Spleen (tissue), 11 donors: ENCODE results near the gene TMEM272. TPM values are rescaled to one million over a fixed set of nuclear protein-coding genes. Genes with fewer than 3 reads are reported as not detected.

Experiments
- DNase-seq: peaks from one replicate; pipeline ENCODE4 v3.0.0-alpha.2; 2020
- H3K27ac ChIP-seq, 8 donors: fragments of 200-600 bp; sonication (generic) in 7 of 8; 1 replicate in 4 of 8; 2 replicates in 4 of 8; pipeline versions ENCODE4 v1.5.0 to v1.8.0; 2016 to 2021; ENCODE audit warnings: inconsistent platforms in 4 of 8, mild to moderate bottlenecking in 4 of 8, moderate library complexity in 1 of 8
- H3K27me3 ChIP-seq, 7 donors: fragments of 200-600 bp; sonication (generic) in 6 of 7; replicated peaks in 1 of 7; 1 replicate in 4 of 7; 2 replicates in 3 of 7; pipeline versions ENCODE4 v1.5.0 to v1.8.0; 2016 to 2021; ENCODE audit warnings: inconsistent platforms in 3 of 7, mild to moderate bottlenecking in 1 of 7
- H3K36me3 ChIP-seq, 6 donors: fragments of 200-600 bp; sonication (generic) in 5 of 6; 1 replicate in 4 of 6; 2 replicates in 2 of 6; pipeline versions ENCODE4 v1.5.0 to v1.8.0; 2016 to 2021; ENCODE audit warnings: inconsistent platforms in 2 of 6
- H3K4me1 ChIP-seq, 6 donors: fragments of 200-600 bp; sonication (generic) in 5 of 6; 1 replicate in 3 of 6; 2 replicates in 3 of 6; pipeline versions ENCODE4 v1.5.0 to v1.8.0; 2016 to 2021; ENCODE audit warnings: inconsistent platforms in 3 of 6
- H3K4me3 ChIP-seq, 8 donors: fragments of 200-600 bp; sonication (generic) in 7 of 8; 1 replicate in 4 of 8; 2 replicates in 4 of 8; pipeline versions ENCODE4 v1.5.0 to v1.8.0; 2016 to 2021; ENCODE audit warnings: inconsistent platforms in 4 of 8, mild to moderate bottlenecking in 4 of 8, moderate library complexity in 2 of 8
- H3K9me3 ChIP-seq, 8 donors: fragments of 200-600 bp; sonication (generic) in 7 of 8; 1 replicate in 4 of 8; 2 replicates in 4 of 8; pipeline versions ENCODE4 v1.5.0 to v1.8.0; 2016 to 2021; ENCODE audit warnings: inconsistent platforms in 4 of 8
- POLR2A ChIP-seq, 3 donors: fragments of 450-650 bp; IDR thresholded peaks; one replicate each; pipeline ENCODE4 v1.5.1; 2017; ENCODE audit warnings: antibody characterized with exemption in 3 of 3, mild to moderate bottlenecking in 1 of 3
- POLR2AphosphoS5 ChIP-seq, 3 donors: sonication (generic); formaldehyde crosslinking; IDR thresholded peaks; one replicate each; pipeline ENCODE4 v1.5.1; 2017; ENCODE audit warnings: antibody characterized with exemption in 3 of 3
- WGBS, 5 donors: extraction: QIAGEN DNeasy Blood & Tissue Kit in 3 of 5; methylation state at CpG; one replicate each; pipeline versions ENCODE4 v1.1.5 to v1.1.7; 2013 to 2018; 5-methylcytosine and 5-hydroxymethylcytosine counted together
- intact Hi-C: fragments of 100-400 bp; cut with DNase I; formaldehyde crosslinking; loops from one replicate; pipeline ENCODE4 v1.15.0; 2023; ENCODE audit warnings: low total_unique reads
- polyA plus RNA-seq, 3 donors: library from polyadenylated mRNA; stranded (reverse); fragments of 200-250 nt; gene quantifications; one replicate each; pipeline ENCODE4 v1.2.1, GENCODE V29; 2013
- total RNA-seq, 7 donors: library from RNA; depleted of rRNA in 3 of 7; stranded (reverse); fragments of >200 nt in 3 of 7; fragmentation: NEBNext Ultra II Directional in 4 of 7; extraction: Animal tissue kit (Norgen Biotek cat#: 25700) in 4 of 7; gene quantifications; one replicate each; pipeline versions ENCODE4 v1.1.0 to v1.2.1, GENCODE V29; 2016 to 2021
- TF ChIP-seq, protein P1 (sequence below), 11 experiments: fragments of 200-600 bp in 7 of 11; fragments of 450-650 bp in 4 of 11; sonication (generic) in 4 of 11; IDR thresholded peaks in 8 of 11; conservative IDR thresholded peaks in 3 of 11; 1 replicate in 7 of 11; 2 replicates in 4 of 11; pipeline versions ENCODE4 v1.4.0 to v1.8.0; 2016 to 2021; ENCODE audit warnings: antibody characterized with exemption in 11 of 11, inconsistent platforms in 4 of 11, mild to moderate bottlenecking in 1 of 11
- donor health status: healthy with polysubstance abuse.
- donor health status: DM: no; HTN: no; CAD: no; lungs with moderate emphysema.
- donor health status: DM: no; HTN: no; CAD: no.
- donor health status: Bipolar disorder and iron deficiency.
- donor health status: healthy.
- donor health status: DM: no; HTN: no; CAD: no.
- donor health status: DM: yes; HTN: yes; CAD: no.

TMEM272 gene
- total and polyA plus RNA-seq, 10 donors = 0.03 to 3.3 (median 1.1) TPM

DNA sequence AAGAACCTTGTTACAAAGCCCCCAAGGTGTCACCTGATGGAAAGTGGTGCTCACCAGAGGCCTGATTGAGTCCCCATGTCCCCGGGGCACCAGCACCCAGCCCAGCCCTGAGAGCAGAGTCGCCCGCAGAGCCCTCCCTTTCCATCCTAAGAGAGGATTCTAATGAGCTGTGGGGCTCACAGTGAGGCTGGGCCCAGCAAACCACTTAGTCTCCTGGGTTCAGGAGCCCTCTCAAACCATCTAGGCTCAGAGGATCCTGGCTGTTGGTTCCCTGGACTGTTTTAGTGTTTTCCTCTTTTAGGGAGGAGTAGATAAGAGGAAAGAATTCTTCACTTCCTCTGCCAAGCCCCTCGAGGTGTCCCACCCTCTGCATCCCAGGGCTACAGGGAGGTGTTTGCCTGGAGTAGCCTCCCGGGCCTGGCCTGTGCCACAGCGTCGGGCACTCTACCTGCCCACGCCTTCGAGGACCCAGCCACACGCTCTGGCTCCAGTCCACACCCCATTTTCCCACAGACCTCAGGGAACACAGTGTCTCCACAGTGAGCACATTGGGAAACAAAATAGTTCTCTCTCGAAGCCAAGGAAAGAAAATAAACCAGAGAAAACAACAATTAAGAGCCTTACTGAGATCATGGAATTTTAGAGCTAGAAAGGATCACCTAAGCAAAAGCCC lies 75.4 kb downstream of the TMEM272 start:
- Histone ChIP-seq H3K4me3 (no peak overlapping the region), H3K9me3 (no peaks in the 10 kb centered on the region), H3K27ac (peak overlapping the region in 2 of 8 donors; percentile 26 to 31), H3K36me3 (peaks cover 0 to 70% (median 13%) of the 10 kb centered on the region in 6 donors), H3K4me1 (peaks cover 3 to 31% (median 17%) of the 10 kb centered on the region in 6 donors), H3K27me3 (no peaks in the 10 kb centered on the region)
- 71 to 90% (median 85%) methylated on average over 8 to 11 of the region's 11 CpGs for WGBS, 5 donors
- no peak for TF ChIP-seq POLR2A (IDR thresholded peaks at IDR 0.05)
- peak; percentile 31 to 71 (median 50) for TF ChIP-seq POLR2AphosphoS5 (IDR thresholded peaks at IDR 0.05)
- no peak for DNase-seq
- intact Hi-C loops = no loop called here

DNA sequence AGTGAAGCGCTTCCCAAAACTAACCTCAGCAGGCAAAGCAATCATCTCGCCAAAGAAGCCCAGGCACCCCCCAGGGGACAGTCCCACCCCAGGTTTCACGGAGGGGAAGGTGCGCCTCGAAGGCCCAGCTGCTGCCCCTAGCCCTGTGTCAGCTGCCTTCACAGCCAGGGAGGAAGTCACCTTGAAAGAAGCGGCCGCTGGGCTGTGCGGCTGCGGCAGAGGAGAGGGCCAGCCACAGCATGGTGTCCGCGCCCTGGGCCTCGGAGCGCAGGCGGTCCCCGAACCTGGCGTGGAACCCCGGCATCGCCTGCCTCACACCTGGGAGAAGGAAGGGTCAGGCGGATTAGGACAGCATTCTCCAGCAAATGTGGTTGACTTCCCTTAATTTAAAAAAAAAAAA lies 76.0 kb downstream of the TMEM272 start:
- 88 to 98% (median 89%) methylated on average over 14 to 19 of the region's 19 CpGs for WGBS, 5 donors
- Histone ChIP-seq H3K9me3 (no peaks in the 10 kb centered on the region), H3K27me3 (no peaks in the 10 kb centered on the region), H3K27ac (peak overlapping the region in 2 of 8 donors; percentile 18 to 31), H3K4me1 (peaks cover 7 to 38% (median 23%) of the 10 kb centered on the region in 6 donors), H3K36me3 (peaks cover 0 to 72% (median 13%) of the 10 kb centered on the region in 6 donors), H3K4me3 (no peak overlapping the region)
- intact Hi-C loops = no loop called here
- no peak for DNase-seq
- no peak for TF ChIP-seq POLR2A (IDR thresholded peaks at IDR 0.05)
- TF ChIP-seq POLR2AphosphoS5 (IDR thresholded peaks at IDR 0.05) = peak in 1 of 3 donors; percentile 40
- TF ChIP-seq, protein P1, sequence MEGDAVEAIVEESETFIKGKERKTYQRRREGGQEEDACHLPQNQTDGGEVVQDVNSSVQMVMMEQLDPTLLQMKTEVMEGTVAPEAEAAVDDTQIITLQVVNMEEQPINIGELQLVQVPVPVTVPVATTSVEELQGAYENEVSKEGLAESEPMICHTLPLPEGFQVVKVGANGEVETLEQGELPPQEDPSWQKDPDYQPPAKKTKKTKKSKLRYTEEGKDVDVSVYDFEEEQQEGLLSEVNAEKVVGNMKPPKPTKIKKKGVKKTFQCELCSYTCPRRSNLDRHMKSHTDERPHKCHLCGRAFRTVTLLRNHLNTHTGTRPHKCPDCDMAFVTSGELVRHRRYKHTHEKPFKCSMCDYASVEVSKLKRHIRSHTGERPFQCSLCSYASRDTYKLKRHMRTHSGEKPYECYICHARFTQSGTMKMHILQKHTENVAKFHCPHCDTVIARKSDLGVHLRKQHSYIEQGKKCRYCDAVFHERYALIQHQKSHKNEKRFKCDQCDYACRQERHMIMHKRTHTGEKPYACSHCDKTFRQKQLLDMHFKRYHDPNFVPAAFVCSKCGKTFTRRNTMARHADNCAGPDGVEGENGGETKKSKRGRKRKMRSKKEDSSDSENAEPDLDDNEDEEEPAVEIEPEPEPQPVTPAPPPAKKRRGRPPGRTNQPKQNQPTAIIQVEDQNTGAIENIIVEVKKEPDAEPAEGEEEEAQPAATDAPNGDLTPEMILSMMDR (IDR thresholded peaks at IDR 0.05 in 8 of 11, conservative IDR thresholded peaks at IDR 0.05 in 3 of 11) = no peak

DNA sequence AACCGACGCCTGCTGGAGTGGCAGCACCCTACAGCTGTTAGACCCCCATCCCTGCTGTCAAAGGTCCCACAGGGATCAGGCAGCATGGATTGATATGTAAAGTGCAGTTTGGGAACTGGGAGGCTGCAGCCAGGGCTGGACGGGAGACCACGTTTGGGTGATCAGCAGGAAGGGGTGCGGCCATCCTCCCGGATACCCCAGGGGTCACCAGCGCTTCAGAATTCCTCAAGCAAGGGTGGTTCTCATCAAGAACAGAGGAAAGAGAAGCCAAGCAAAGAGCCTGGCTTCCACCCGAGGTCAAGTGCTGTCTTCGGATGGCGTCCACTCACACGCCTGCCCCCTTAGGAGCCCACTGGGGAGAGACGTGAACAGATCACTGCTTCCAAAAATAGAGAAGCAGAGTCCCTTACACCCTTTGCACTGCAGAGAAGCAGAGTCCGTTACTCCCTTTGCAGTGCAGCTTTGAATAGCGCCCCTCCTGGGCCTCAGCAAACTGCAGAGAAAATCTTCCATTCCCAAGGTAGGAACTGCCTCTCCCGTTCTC lies 76.5 kb downstream of the TMEM272 start:
- Histone ChIP-seq H3K27me3 (no peaks in the 10 kb centered on the region), H3K9me3 (no peaks in the 10 kb centered on the region), H3K36me3 (peaks cover 0 to 68% (median 11%) of the 10 kb centered on the region in 6 donors), H3K27ac (peak overlapping the region in 4 of 8 donors; percentile 15 to 35 (median 24)), H3K4me3 (no peak overlapping the region), H3K4me1 (peaks cover 8 to 41% (median 27%) of the 10 kb centered on the region in 6 donors)
- intact Hi-C loops = no loop called here
- 59 to 76% (median 67%) methylated on average over 15 of the region's 15 CpGs for WGBS, 5 donors
- TF ChIP-seq POLR2AphosphoS5 (IDR thresholded peaks at IDR 0.05) (peak; percentile 10 to 57 (median 53)), POLR2A (IDR thresholded peaks at IDR 0.05) (no peak)
- TF ChIP-seq, protein P1 (IDR thresholded peaks at IDR 0.05 in 8 of 11, conservative IDR thresholded peaks at IDR 0.05 in 3 of 11) = peak in 5 of 11 experiments; percentile 9 to 34 (median 16)
- no peak for DNase-seq

GRCh38 chr13:51767100-51767499 lies 77.9 kb downstream of the TMEM272 start:
- Histone ChIP-seq H3K36me3 (peaks cover 0 to 74% (median 14%) of the 10 kb centered on the region in 6 donors), H3K27ac (no peak overlapping the region), H3K4me3 (no peak overlapping the region), H3K9me3 (no peaks in the 10 kb centered on the region), H3K4me1 (peaks cover 8 to 46% (median 28%) of the 10 kb centered on the region in 6 donors), H3K27me3 (no peaks in the 10 kb centered on the region)
- DNase-seq = no peak
- intact Hi-C loops = no loop called here
- WGBS, 5 donors = 91 to 93% (median 92%) methylated on average over 8 of the region's 8 CpGs
- TF ChIP-seq, protein P1 (IDR thresholded peaks at IDR 0.05 in 8 of 11, conservative IDR thresholded peaks at IDR 0.05 in 3 of 11) = no peak
- TF ChIP-seq POLR2A (IDR thresholded peaks at IDR 0.05) (no peak), POLR2AphosphoS5 (IDR thresholded peaks at IDR 0.05) (peak in 1 of 3 donors; percentile 19)
